Sigmoid colon (tissue), 7 donors: ENCODE results near the gene MRPL51. TPM values are rescaled to one million over a fixed set of nuclear protein-coding genes. Genes with fewer than 3 reads are reported as not detected.

Experiments
- DNase-seq: peaks from one replicate; pipeline ENCODE4 v3.0.0-alpha.2; 2019
- H3K27ac ChIP-seq, 4 donors: fragments of 200-600 bp; sonication (generic); one replicate each; pipeline ENCODE4 v1.5.1; 2016 to 2019; ENCODE audit warnings: mild to moderate bottlenecking in 1 of 4
- H3K27me3 ChIP-seq, 3 donors: fragments of 200-600 bp; sonication (generic); one replicate each; pipeline ENCODE4 v1.5.1; 2019; ENCODE audit warnings: mild to moderate bottlenecking in 1 of 3
- H3K36me3 ChIP-seq, 4 donors: fragments of 200-600 bp; sonication (generic); one replicate each; pipeline ENCODE4 v1.5.1; 2016 to 2019
- H3K4me1 ChIP-seq, 4 donors: fragments of 200-600 bp; sonication (generic); one replicate each; pipeline ENCODE4 v1.5.1; 2017 to 2019
- H3K4me3 ChIP-seq, 4 donors: fragments of 200-600 bp; sonication (generic); one replicate each; pipeline ENCODE4 v1.5.1; 2017 to 2019; ENCODE audit warnings: mild to moderate bottlenecking in 2 of 4, moderate library complexity in 1 of 4
- H3K9me3 ChIP-seq, 4 donors: fragments of 200-600 bp in 3 of 4; sonication (generic) in 3 of 4; one replicate each; pipeline versions ENCODE4 v1.5.1 to v1.6.1; 2013 to 2019
- EP300 ChIP-seq, 4 donors: sonication (generic); formaldehyde crosslinking; IDR thresholded peaks; one replicate each; pipeline ENCODE4 v1.6.1; 2017; ENCODE audit warnings: antibody characterized with exemption in 4 of 4
- POLR2A ChIP-seq, 2 donors: fragments of 450-650 bp; IDR thresholded peaks; one replicate each; pipeline ENCODE4 v1.6.1; 2016; ENCODE audit warnings: antibody characterized with exemption in 2 of 2, mild to moderate bottlenecking in 2 of 2, moderate library complexity in 2 of 2
- POLR2AphosphoS5 ChIP-seq, 4 donors: sonication (generic); formaldehyde crosslinking; IDR thresholded peaks; one replicate each; pipeline ENCODE4 v1.6.1; 2017; ENCODE audit warnings: antibody characterized with exemption in 4 of 4
- WGBS, 2 donors: extraction: QIAGEN DNeasy Blood & Tissue Kit; methylation state at CpG; one replicate each; pipeline ENCODE4 v1.1.7; 2013; 5-methylcytosine and 5-hydroxymethylcytosine counted together
- intact Hi-C: fragments of 100-400 bp; cut with DNase I; formaldehyde crosslinking; loops from one replicate; pipeline ENCODE4 v1.15.1; 2023
- polyA plus RNA-seq, 3 donors: library from polyadenylated mRNA; stranded (reverse); fragments of 200-250 nt; gene quantifications; one replicate each; pipeline ENCODE4 v1.2.3, GENCODE V29; 2013
- total RNA-seq, 4 donors: library from RNA; depleted of rRNA; stranded (reverse); fragments of >200 nt; gene quantifications; one replicate each; pipeline ENCODE4 v1.1.0, GENCODE V29; 2016
- TF ChIP-seq, protein P1 (sequence below), 4 experiments: fragments of 450-650 bp in 3 of 4; fragments of 200-600 bp in 1 of 4; IDR thresholded peaks; one replicate each; pipeline ENCODE4 v1.5.1; 2016 to 2019; ENCODE audit warnings: antibody characterized with exemption in 4 of 4, mild to moderate bottlenecking in 3 of 4, moderate library complexity in 2 of 4
- donor health status: healthy with polysubstance abuse.
- donor health status: Bipolar disorder and iron deficiency.
- donor health status: healthy.

MRPL51 gene
- total and polyA plus RNA-seq, 7 donors, result 52.9 to 142 (median 113) TPM

DNA sequence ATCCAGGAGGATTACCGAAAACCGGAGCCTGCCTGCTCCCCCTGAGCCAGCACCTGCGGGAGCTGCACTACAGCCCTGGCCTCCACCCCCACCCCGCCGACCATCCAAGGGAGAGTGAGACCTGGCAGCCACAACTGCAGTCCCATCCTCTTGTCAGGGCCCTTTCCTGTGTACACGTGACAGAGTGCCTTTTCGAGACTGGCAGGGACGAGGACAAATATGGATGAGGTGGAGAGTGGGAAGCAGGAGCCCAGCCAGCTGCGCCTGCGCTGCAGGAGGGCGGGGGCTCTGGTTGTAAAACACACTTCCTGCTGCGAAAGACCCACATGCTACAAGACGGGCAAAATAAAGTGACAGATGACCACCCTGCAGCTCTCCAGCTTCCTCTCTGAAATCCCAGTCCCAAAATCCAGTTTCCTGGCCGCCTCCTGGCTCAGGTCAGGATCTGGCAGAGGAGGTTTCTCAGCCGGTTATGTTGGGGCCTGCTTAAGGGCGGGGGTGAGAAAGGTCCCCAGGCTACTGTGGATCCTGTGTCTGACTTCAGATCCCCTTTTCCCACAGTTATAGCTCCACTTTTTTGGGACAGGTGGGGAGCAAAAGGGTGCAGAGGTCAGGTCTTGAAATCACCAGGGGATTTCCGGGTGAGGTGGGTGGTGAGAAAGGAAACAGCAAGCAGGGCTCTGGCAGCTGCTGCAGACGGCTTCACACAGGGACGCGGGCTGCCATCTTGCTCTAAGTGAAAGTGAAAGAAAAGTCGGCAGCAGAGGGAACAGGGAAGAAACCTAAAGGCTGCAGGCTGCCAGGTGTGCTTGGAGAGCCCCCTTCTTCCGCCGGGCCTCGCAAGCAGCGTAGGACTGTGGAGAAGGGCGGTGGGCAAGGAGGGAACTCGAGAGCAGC lies 41.5 kb downstream of the MRPL51 start, which contains the start of gene TAPBPL:
TAPBPL (plus strand) TSS at position 695 of the 897 bp plus-strand sequence. CDS start 207 bp downstream, outside the sequence.
- Histone ChIP-seq H3K4me1 (peaks cover 0 to 43% (median 37%) of the 10 kb centered on the region in 4 donors), H3K9me3 (no peaks in the 10 kb centered on the region), H3K36me3 (peaks cover 0 to 31% (median 13%) of the 10 kb centered on the region in 4 donors), H3K27me3 (no peaks in the 10 kb centered on the region), H3K4me3 (peak within 1 kb of the TSS; percentile 53 to 80 (median 60)), H3K27ac (peak within 1 kb of the TSS; percentile 90 to 98 (median 94))
- peak; percentile 83 to 84 for TF ChIP-seq POLR2A (IDR thresholded peaks at IDR 0.05)
- peak in 1 of 4 donors; percentile 9 for TF ChIP-seq EP300 (IDR thresholded peaks at IDR 0.05)
- TF ChIP-seq, protein P1, sequence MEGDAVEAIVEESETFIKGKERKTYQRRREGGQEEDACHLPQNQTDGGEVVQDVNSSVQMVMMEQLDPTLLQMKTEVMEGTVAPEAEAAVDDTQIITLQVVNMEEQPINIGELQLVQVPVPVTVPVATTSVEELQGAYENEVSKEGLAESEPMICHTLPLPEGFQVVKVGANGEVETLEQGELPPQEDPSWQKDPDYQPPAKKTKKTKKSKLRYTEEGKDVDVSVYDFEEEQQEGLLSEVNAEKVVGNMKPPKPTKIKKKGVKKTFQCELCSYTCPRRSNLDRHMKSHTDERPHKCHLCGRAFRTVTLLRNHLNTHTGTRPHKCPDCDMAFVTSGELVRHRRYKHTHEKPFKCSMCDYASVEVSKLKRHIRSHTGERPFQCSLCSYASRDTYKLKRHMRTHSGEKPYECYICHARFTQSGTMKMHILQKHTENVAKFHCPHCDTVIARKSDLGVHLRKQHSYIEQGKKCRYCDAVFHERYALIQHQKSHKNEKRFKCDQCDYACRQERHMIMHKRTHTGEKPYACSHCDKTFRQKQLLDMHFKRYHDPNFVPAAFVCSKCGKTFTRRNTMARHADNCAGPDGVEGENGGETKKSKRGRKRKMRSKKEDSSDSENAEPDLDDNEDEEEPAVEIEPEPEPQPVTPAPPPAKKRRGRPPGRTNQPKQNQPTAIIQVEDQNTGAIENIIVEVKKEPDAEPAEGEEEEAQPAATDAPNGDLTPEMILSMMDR (IDR thresholded peaks at IDR 0.05), result no peak
- TF ChIP-seq POLR2AphosphoS5 (IDR thresholded peaks at IDR 0.05), result peak; percentile 84 to 93 (median 90)
- 1% methylated on average over 27 of the region's 27 CpGs for WGBS, 2 donors
- DNase-seq, result peak; percentile 93
- intact Hi-C loops, result loop anchor here (2.0 to 5.0 kb wide), 4 partner anchors 19 to 129 kb away; partner anchors contain the start of gene VAMP1

DNA sequence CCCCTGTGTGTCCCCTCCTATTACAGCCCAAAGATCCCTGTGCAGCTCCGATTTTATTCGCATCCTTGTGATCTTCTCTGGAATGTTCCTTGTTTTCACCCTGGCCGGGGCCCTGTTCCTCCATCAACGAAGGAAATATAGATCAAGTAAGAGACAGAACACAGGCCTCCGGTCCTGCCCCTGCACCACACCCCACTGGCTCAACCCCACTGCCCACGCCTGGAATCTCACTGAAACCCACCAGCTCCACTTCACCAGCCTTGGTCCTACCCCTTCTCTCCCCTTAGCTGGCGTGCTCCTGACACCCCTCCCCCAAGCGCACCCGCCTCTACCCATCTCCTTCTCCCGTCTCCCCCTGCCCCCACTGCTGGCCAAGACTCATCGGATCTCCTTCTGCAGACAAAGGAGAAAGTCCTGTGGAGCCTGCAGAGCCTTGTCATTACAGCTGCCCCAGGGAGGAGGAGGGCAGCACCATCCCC lies 42.2 kb downstream of the MRPL51 start:
- peaks cover 0 to 43% (median 37%) of the 10 kb centered on the region in 4 donors for H3K4me1 ChIP-seq
- intact Hi-C loops, result loop anchor here (2.0 to 5.0 kb wide), 4 partner anchors 20 to 129 kb away; partner anchors contain the start of gene VAMP1
- H3K27ac ChIP-seq, result peak overlapping the region; percentile 90 to 98 (median 94)
- no peaks in the 10 kb centered on the region for H3K9me3 ChIP-seq
- no peaks in the 10 kb centered on the region for H3K27me3 ChIP-seq
- DNase-seq, result peak; percentile 83
- TF ChIP-seq, protein P1 (IDR thresholded peaks at IDR 0.05), result no peak
- TF ChIP-seq EP300 (IDR thresholded peaks at IDR 0.05), result no peak
- TF ChIP-seq POLR2AphosphoS5 (IDR thresholded peaks at IDR 0.05), result no peak
- TF ChIP-seq POLR2A (IDR thresholded peaks at IDR 0.05), result no peak
- H3K4me3 ChIP-seq, result peak overlapping the region; percentile 53 to 80 (median 60)
- peaks cover 0 to 36% (median 15%) of the 10 kb centered on the region in 4 donors for H3K36me3 ChIP-seq
- whole genome bisulfite sequencing, 2 donors, result 6 to 13% methylated on average over 11 of the region's 11 CpGs

DNA sequence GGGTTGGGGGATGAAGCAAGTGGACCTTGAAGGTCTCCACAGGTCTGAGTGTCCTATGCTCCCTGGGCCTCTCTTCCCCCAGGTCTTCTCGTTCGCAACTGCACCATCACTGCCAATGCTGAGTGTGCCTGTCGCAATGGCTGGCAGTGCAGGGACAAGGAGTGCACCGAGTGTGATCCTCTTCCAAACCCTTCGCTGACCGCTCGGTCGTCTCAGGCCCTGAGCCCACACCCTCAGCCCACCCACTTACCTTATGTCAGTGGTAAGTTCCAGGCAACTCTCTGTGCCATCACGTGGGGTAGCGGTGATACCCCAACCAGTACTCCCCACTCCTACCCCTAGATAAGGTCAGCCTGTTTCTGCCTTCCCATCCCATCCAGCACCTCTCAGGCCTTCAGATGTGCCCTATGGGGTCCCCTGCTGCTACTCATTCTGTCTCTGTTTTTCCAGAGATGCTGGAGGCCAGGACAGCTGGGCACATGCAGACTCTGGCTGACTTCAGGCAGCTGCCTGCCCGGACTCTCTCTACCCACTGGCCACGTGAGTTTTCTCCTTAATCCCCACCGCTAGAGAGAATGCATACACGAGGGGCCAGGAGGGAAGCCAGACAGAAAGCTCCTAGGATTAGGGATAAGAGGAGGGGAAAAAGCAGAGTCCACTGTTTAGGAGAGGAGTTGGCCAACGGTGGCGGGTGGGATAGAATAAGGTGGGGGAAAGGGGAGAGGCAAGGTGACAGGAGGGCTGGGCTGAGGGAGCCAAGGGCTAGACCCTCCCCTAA lies 42.8 kb downstream of the MRPL51 start:
- TF ChIP-seq POLR2AphosphoS5 (IDR thresholded peaks at IDR 0.05) (peak in 1 of 4 donors; percentile 9), EP300 (IDR thresholded peaks at IDR 0.05) (no peak), POLR2A (IDR thresholded peaks at IDR 0.05) (no peak)
- TF ChIP-seq, protein P1 (IDR thresholded peaks at IDR 0.05), result no peak
- peaks cover 0 to 43% (median 37%) of the 10 kb centered on the region in 4 donors for H3K4me1 ChIP-seq
- H3K36me3 ChIP-seq, result peaks cover 0 to 42% (median 18%) of the 10 kb centered on the region in 4 donors
- no peak for DNase-seq
- no peaks in the 10 kb centered on the region for H3K9me3 ChIP-seq
- peak overlapping the region; percentile 53 to 80 (median 60) for H3K4me3 ChIP-seq
- no peaks in the 10 kb centered on the region for H3K27me3 ChIP-seq
- intact Hi-C loops, result loop anchor here (2.0 to 5.0 kb wide), 4 partner anchors 19 to 128 kb away; partner anchors contain the start of gene VAMP1
- peak overlapping the region; percentile 90 to 98 (median 94) for H3K27ac ChIP-seq
- 78 to 81% methylated on average over 16 of the region's 16 CpGs for WGBS, 2 donors
